Stimulated activated CD4-positive, alpha-beta T cell treated with anti-CD3 and anti-CD28 coated beads, Interleukin-1b, Interleukin-23, amount 100 ng/mL, for 1 hour (primary cell): Measurements from ENCODE around the gene SLC2A9.

Source experiments
- DNase-seq, 2 donors: peaks; one replicate each; pipeline ENCODE4 v3.0.0-alpha.2; 2020; ENCODE audit warnings: low read depth in 2 of 2

SLC2A9 gene

DNA sequence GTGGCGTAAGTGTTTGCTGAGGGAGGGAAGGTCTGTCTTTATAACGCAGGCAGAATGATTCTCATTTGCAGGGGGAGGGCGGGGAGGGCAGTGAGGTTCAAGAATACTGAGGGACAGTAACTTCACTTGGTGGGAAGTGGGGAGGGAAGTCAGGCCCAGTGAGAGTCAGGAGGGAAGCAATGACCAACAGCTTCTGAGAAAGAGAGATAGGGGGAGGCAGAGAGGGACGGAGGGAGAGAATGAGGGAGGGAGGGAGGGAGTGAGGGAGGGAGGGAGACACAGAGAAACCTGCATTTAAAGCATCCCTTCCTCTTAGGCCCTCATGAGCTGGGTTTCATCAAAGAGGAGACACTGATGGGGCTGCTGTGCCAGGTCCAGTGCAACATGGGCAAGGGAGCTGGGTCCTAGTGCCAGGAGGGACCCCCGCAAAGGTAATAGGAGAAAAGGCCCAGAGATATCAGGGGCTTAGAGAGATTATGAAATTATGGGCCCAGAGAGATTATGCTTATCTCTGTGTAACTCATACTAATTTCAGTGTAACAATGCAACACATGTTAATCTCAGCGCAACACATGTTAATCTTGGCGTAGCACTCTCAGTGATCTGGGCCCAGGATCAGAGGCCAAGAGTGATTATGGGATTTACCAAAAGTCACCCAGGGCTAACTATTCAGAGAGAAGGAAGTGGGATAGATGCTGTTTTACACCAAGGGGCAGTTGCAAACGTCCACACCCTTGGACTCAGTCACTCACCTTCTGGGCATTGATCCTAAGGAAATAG lies 127.8 kb downstream of the SLC2A9 start:
- DNase-seq, result no peak

DNA sequence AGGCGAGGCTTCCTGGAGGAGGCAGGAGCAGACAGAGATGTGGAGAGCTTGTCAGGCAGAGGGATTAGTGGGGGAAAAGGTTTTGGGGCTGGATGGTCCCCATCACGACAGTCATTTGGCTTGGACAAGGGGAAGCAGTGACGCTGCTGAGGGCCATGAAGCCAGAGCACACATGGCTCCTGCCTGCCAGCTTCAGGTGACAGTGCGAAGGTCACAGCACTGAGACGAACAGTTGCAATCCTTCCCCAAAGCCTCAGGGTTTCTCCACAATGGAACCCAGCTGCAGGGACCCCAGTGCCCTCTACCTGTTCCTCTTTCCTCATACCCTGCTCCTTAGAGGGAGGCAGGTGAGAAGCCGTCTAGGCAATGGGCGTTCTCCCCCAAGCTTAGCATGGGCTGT lies 129.6 kb downstream of the SLC2A9 start:
- no peak for DNase-seq

DNA sequence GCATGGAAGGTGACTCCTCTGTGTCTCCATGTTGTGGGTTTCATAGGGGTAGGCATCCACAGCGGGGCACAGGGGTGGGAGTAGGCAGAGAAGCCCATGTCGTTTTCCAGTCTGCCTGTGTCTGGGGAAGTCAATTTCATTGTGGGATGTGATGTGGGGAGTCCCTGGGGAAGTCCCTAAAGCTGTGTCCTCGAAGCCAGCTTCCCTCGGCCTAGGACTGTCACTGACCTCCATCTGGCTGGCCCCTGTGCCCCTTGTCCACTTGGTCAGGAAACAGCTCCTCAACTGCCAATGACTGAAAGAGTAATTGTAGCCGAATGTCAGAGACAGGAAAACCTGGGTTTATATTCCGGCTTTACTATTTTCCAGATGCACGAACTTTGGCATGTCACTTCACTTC lies 130.2 kb downstream of the SLC2A9 start:
- no peak for DNase-seq

DNA sequence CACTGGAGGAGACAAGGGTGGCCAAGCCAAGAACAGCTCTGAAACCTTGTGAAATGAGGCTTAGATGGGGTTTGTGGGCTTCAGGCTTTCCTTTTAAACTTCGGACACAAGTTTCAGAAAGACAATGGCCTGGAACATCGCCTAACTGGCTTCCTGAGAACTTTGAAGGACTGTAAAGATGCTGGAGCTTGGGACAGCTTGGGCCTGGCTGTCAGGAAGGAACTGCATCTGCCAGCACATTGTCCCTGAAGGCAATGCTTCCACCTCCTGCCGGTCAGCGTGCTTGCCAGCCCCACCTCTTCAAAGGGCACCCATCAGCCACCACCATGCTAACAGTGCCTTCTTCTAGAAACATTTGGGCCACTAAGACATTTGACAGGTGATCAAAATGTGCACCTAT lies 132.0 kb downstream of the SLC2A9 start:
- no peak for DNase-seq

DNA sequence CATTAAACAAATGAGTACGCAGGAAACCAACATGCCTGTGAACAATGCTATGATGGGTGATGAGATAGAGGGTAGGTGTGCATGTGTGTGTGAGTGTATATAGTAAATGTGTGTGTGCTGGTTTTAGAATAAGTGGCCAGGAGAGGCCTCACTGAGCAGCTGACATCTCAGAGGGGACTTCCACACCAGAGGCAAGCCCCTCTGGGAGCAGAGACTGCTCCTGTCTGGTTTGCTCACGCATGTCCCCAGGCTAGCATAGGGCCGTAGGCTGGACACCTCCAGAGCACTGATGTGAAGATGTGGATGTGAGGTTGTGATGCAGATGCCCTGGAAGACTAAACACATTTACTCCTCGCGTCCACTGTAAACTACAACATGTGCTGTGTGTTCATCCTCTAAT lies 135.3 kb downstream of the SLC2A9 start:
- no peak for DNase-seq

DNA sequence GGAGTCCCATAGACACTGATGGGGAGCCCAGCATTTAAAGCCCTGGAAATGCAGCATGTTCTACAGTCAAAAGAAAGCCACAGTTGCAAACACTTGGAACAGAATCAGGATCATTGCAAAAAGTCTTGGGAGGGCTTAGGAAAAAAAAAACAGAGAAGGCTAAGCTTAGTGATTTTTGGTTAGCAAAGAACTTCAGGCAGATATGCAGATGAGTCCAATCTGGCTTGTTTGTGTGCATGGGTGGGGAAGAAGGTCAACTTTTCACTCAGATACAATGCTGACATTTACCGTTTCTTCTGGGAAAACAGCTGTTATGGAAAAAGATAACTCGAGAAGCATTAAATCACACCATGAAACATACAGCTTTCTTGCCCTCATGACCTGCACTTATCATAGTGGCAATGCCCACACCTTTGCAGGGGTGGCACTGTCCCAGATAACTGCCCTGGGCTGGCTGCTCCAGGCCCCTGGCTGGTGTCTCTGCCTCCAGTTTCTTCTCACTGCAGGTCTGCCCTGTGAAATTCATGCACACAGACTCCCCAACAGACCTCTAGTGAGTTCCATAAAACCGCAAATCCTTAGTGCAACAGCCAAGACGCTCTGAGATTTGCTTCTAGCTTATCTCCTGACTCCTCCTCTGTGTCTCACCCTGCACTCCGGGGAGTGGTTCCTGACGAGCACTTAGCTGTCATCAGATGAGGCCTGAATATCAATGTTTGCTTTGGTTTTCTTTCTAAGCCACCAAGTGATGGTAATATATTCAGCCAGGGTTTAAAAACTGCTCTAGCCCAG lies 140.7 kb downstream of the SLC2A9 start:
- DNase-seq, result no peak

DNA sequence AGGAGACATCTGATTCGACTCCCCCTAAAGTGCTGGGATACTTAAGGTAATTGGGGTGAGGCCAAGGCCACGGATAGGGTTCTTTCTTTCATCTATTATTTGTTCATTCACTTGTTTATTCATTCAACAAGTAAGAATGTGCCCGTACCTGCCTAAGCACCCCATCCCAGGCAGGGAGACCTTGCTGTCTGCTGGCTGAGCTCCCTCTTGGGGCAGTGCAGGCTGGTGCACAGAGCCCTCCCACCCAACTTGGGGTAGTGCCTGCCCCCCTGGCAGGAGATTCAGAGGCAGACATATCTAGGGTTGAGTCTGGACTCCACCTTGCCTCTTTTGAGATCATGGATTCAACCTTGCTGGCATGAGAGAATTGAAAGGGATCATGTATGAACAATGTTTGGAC lies 144.2 kb downstream of the SLC2A9 start:
- no peak for DNase-seq

DNA sequence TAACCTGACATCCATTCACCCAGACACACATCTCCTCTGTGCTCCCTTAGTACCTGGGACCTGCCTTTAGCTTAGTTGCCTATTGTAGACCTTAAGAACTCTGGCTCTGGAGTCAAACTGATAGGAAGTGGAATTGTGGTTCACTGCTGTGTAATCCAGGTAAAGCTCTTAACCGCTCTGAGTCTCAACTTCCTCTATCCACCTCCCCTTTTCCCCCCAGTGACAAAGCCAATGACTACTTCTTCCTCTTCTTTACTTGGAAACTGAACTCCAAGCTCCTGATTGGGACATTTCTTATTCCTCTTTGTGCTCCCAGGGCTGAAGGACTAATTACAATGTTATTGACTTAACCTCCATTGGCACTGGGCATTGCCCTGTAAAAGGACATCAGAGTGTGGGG lies 145.8 kb downstream of the SLC2A9 start:
- no peak for DNase-seq

DNA sequence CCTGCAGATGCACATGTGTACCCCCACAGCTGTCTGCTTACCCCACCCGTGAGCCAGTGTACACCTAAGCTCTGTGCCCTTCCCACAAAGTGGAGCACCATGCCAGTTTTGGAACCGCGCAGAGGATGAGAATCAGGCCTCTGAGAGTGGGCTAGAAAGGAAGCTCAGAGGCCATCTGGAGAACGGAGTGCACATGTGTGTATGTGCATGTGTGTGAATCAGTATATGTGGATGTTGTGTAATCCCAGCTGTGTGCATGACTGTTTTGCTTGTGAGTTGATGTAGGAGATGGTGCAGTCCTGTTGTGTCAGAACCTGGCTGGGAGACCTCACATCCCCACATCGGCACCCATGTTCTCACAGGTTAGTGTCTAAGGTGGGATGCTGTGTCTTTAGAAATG lies 146.9 kb downstream of the SLC2A9 start:
- no peak for DNase-seq

DNA sequence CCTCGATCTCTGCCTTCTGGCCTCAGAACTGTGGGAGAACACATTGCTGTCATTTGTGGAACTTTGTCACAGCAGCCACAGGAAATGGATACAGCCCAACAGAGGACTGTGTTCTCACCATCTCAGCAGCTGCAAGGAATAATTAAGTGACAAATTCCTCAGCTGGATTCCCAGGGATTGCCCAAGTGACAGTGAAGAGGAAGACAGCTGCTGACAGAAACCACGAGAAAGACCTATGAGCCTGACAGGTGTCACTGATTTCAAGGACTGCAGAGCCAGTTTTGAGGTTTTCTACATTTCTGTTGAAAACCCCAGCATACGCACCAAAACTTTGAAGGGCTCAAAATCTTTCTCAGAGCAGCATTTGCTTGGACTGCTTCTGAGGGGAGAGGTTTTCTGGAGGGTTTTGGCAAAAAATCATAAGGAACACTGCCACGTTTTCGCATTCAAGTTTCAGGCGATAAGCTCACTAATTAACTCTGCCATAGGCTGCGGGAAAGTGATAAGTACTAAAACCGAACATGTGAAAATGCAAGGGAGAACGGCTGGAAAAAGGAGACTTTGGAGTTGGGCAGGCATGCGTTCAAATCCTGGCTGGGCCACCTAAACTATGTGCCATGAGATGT lies 151.0 kb downstream of the SLC2A9 start:
- DNase-seq, result no peak

DNA sequence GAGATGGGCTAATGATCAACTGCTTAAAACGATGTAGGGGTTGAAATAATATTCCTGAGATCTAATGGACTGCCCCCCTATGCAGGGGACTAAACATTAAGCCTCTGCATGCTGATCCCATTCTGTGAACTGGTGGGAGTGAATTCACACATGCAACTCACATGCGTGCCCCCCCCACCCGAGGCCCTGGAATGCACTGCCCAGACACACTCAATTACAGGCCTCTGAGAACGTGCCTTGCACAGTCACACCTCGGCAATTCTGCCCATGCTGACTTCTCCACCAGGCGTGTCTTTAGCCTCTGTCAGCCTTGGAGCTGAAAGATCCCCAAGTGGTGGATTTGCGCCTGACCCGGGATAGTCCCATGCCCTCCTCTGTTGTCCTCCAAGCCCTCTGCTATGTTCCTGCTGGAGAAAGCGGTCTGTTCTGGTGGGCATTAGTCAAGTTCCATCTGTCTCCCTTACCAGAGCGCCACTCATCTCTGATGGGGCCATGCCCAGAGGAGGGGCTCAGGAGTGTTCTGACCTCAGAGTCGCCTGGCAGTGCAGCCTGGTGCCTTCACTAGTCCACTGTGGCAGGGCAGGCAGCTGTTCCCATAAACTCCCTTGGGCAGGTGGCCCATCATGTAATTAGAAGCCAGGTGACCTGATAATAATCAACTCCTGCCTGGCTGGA lies 153.4 kb downstream of the SLC2A9 start:
- DNase-seq, result no peak

DNA sequence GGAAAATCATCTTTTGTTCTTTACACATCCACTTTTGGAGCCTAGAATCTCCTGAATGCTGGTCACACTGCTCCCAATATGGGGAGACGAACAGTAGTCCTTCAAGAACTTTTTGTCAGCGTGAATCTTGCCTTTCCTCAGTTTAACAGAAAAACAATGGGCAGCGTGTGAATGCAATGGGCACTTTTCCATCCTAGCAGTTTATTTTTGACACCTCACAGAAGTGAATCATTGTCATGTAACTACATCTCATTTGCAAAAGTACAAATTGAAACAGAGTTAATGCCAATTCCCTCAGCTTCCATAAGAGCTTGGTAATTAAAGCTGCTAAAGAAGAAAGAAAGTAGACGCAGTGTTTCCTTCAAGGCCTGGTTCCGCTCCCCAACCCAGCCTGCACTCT lies 154.4 kb downstream of the SLC2A9 start:
- no peak for DNase-seq

DNA sequence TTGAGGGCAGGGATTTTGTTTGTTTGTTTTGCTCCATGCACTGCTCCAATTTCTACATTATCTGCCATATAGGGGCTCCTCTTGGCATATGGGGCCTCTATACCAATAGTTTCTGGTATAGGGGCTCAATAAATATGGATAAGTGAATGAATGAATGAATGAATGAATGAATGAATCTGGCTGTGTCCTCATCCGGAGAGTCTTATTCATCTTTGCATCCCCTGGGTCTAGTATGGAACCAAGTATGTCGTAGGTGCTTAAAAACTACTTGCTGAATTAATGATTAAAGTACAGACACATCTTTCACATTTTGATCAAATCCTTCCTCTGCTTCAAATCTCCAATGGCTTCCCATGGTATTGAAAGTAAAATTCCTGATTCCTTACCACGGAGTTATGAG lies 159.7 kb downstream of the SLC2A9 start:
- DNase-seq, result no peak

DNA sequence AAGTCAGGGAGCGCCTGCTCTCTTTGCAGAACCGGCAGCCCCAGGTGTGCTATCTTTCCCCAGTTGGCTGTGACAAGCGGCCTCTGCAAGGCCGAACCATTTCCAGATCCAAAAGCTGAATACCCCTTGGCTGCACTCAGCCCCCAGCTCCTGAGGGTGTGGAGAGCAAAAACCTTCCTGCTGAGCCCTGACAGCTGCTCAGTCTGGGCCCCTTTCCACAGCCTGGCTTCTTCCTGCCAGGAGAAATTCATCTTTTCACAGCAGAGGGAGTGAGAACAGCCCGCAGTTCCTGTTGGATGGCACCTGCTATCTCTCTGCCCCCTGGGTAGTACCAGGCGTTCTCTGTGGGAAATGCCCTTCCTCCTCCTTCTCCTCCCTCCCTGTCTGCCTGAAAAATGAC lies 161.5 kb downstream of the SLC2A9 start:
- DNase-seq, result no peak

DNA sequence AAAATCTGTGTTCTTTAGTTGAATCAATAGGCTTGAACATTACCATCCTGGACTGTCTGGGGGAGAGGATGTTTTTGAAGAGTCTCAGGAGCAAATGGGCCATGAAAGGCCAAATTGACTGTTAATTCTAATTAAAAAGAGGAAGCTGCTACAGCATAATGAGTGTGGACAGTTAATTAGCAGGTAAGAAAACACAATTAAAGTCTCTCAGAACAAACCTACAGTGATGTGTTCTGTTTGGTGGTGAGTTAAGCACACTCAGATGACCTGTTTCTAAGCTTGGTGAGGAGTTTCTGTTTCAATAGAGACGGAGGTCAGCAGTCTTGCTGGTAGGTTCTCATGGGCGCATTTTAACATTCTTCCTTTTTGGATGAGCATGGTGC lies 171.8 kb downstream of the SLC2A9 start:
- no peak for DNase-seq

DNA sequence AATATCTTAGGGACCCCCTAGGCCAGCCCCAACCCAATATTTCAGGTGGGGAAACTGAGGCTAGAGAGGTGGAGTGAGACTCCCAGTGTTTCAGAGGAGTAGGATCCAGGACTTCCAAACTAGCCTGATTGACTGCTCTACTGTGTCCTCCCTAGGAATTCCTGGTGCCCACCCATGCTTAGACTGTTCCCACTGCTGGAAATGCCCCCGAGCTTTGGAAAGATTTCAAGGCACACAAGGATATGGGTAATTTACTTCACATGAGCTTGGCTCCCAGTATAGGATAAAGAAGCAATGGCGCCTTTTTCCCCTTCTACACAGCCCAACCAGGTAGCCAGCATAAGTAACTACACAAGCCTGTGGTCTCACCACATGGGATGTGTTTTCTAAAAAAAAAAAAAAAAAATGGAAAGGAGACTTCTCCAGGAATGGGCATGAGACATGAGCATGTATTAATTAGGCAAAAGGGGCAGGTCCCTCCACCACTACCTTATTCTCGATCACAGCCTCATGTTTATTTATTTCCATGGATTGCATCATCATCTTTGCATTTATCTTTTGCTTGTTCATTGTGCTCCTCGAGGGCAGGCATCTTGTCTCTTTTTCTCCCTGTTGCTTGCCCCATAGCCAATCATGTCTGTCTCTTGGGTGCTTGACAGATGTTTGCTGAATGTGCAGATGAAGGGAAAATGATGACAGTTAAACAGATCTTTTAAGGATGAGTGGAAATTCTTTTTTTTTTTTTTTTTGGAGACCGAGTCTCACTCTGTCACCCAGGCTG lies 173.1 kb downstream of the SLC2A9 start:
- no peak for DNase-seq

DNA sequence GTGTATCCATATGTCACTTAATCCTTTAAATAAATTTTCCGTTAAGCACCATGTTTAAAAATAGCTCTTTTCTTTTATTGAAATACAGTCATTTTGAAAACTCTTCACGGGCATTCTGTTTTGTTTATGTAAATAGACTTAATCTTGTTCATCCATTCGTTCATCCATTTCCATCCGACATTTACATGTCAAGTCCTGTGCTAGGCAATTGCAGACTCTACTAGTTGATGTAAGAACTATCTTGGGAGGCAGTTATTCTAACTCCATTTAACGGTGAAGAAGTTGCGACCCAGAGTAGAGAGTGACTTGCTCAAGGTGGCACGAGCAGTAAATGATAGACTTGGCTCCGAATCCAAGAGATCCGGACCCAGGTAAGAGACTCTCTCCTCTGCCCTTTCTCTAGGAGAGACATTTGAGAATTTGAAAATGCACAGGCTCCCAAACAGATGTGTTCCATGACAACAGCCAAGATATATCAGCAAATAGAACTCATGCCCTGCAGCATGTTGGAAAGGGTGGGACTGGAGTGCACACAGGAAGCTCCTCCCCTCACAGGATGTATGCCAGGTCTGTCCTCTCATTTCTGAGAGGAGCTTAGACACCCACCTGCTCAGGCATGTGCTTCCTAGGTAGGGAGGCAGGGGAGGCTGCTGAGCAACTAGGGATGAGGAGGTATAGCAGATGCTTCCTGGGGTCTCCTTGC lies 175.4 kb downstream of the SLC2A9 start:
- no peak for DNase-seq

DNA sequence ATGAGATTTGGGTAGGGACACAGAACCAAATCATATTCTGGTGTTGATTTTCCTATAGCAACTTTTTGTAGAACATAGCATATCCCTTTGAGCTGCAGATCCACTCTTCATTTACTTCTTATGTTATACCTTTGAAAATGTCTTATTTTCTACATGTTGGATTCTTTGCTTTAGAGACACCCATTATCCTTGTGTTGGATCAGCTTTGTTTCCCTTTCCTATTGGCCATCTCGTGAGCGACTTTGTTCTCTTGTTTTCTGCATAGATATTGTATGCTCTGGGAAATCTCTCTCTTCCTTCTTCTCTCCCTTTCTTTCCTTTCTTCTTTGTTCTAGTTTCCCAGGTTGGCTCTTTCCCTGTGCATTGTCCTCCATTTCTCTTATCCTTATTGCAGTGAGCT lies 180.2 kb downstream of the SLC2A9 start:
- DNase-seq, result no peak

DNA sequence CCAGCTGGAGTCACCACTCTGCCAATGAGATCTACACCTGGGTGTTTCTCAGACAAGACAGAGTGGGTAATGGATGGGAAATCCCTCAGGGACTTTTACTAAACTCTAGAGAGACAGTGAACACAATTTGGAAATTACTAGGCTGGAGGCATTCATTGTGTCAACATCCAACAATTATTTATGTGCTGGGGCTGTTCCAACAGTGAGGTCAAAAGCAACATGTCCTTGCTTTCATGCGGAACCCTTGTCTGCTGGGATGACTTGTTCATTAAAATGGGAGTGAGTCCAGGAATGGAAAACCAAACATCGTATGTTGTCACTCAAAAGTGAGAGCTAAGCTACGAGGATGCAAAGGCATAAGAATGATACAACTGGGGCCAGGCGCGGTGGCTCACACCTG lies 185.9 kb downstream of the SLC2A9 start:
- no peak for DNase-seq

DNA sequence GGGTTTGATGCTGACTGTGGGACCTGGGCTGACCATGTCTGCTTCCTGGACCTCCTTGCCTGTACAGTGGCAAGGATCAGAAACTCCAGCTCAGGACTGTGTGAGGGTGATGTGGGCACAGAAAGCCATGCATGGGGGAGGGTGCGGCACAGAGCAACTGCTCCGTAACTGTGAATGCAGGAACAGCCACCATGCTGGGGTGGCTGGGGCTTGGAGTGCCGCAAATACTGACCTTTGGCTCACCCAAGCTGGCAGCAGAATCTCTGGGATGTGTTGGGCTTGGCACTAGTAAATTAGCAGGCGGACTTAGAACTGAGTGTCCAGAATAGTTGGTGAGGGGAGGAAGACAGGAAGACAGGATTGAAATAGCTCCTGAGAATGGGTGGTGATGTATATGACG lies 187.9 kb downstream of the SLC2A9 start:
- no peak for DNase-seq

DNA sequence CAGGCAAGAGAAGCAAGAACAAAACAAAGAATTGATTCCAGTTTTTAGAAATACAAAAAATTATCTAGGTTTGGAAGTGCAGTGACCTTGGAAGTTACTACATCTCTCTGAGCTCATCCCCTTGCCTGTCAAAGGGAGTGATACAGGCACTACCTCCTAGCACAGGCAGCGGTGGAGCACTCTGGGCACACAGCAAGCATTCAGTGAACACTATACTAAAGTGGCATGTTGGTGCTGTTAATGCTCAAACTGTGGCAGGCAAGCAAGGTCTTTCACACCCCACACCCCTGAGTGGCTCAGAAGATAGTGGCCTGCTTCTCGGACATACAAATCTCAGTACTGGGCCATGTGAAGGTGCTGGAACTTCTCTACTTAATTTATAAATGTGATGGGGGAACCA lies 188.7 kb downstream of the SLC2A9 start:
- no peak for DNase-seq
